NCI-H146 treated with DMSO at 0.1 percent for 48 hours (cell line): Measurements from ENCODE around the gene ANKFN1.

Experiments
- DNase-seq: peaks from one replicate; lab custom pipeline; 2025; ENCODE audit not compliant: unreplicated experiment; lab: John Stamatoyannopoulos, UW

The ANKFN1 gene

DNA sequence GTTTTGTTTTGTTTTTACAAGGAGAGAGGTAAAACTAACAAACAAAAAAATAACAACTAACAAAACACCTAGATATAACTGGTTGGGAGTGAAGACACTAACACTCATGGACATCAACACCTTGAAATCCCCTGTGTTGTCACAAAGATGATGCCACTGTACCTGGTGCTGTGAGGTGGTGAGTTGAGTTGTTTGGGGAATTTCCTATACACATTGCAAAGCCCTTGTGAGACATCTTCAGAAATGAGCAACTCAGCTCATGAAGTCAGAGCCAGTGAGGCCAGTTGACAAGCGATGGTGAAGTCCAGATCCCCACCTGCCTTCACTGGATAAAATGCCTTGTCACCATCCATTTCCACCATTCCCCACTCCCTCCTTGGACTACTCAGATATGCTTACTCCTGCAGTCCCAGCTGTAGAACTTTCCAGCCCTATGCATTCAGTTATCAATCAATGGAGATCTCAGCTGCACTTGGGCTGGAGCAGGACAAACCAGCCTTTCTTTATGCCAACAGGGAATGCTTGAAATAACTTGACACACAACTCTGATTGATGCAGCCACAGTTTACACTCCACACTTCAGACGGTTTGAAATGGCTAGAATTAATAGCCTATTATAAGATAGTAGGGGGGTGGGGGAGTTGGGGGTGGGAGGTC lies 22.2 kb downstream of the ANKFN1 start:
- DNase-seq, result no peak

DNA sequence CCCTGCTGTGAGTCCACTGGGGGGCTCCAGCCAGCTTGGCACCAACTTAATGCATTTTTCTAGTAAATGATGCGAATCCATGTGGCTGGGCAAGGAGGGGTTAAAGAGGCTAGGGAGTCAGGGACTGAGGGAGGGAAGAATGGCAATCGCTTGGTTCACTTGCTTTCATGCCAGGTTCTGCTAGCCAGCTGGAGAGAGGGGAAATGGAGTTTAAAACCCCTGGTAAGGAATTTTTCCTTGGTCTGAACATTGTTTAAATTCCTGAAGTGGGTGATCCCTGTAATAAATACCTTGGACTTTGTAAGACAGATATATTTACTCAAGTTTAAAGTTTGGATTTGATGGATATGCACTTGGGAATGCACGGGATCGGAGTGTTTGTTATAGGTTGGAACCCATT lies 22.8 kb downstream of the ANKFN1 start:
- no peak for DNase-seq

DNA sequence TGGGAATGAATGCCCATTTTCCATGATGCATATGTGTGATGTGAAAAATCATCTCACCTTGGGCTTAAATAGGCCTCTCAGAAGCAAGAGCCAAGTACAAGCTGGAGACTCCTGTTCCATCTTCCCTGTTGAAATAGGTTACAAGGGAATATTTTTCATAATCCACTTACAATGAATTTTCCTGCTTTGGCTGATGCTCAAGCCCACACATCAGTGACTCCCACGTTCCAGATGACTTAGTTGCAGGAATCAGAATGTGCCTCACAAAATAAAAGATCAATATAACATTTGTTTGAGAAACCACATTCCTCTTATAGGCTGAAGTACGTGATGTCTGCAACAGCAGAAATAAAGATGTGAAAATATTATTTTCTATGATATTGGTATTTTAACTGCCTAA lies 24.1 kb downstream of the ANKFN1 start:
- DNase-seq, result no peak

DNA sequence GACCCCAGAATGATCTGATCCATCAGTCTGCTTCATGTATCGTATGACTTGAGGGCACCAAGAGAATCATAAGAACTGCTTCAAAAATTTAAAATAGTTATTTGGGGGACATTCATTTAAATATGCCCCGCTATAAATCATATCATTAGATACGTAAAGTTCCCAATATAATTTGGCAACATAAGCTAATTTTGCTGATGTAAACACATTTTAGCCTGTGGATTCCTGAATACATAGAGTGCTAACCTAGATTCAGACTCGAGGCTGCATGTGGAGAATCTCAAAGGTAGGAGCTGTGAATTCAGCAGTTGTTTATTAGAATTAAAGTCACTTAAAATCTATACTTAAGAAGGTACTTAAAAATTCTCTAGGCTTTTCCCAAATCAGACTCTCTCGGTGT lies 24.9 kb downstream of the ANKFN1 start:
- no peak for DNase-seq

DNA sequence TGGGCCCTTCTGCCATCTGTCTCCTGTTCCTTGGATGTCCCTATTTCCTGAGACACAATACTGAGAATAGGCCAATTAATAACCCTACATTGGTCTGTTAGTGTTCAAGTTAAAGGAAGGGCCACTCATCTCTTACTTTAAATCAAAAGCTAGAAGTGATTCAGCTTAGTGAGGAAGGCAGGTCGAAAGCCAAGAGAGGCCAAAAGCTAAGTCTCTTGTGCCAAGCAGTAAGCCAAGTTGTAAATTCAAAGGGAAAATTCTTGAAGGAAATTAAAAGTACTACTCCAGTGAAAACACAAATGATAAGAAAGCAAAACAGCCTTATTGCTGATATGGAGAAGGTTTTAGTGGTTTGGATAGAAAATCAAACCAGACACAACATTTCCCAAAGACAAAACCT lies 28.8 kb downstream of the ANKFN1 start:
- no peak for DNase-seq

GRCh38 chr17:56184650-56185049 lies 31.4 kb downstream of the ANKFN1 start:
- DNase-seq, result no peak

GRCh38 chr17:56185491-56186221 lies 32.4 kb downstream of the ANKFN1 start:
- DNase-seq, result no peak

- no peak for DNase-seq
Observed at GRCh38 chr17:56186222-56186786, 33.0 kb downstream of the ANKFN1 start.

DNA sequence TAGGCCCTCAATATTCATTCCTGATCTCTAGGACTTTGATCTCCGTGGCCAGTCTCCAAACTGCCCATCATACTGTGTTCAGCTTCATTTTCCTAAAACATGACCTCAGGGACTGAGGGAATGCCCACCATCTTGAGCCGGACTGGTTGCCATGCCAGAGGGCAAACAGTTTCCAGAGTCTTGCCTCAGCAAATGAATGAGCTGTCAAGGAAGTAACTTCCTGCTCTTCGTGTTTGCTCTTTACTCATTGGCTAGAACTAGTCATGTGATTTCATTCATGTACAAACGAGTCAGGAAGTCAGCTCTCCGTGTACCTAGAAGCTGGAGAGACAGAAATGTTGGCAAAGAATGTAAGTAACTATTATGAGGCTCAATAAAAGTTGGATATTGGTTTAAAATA lies 50.2 kb downstream of the ANKFN1 start:
- DNase-seq, result no peak

GRCh38 chr17:56206351-56206750 lies 53.1 kb downstream of the ANKFN1 start:
- DNase-seq, result no peak

DNA sequence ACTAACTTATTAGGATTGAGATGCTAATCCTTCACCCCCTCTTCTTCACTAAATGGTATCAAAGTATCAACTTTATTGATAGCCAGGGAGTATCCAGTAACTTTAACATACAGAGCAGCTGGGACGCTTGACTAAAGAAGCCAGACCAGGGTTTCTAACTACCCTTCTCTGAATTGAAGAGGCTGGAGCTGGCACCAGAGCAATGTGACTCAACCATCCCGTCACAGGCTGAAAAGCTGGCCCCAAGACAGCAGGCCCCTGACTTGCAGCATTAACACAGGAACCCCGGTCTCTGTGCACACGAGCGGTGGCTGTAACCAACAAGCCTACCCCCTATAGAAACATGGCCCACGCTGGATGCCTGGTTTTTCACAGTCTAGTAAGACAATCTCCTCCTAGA lies 59.8 kb downstream of the ANKFN1 start:
- DNase-seq, result no peak

GRCh38 chr17:56217921-56218320 lies 64.6 kb downstream of the ANKFN1 start:
- no peak for DNase-seq

DNA sequence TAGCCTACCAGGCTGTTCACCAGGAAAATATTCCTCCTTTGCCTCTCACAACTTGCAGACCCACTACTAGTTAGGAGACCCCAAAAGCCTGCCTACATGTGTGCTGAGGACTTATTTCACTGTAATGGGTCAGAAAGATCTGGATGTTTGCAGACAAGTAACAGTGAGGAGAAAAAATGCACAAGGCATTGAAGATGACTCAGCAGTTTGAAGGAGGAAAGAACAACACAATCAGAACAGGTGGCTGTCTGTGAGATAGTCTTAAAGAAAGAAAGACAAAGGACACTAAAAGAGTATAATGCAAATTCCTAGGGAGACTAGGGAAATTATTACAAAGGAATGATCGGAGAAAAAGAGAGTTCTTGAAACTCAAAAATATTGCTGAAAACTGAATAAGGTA lies 69.0 kb downstream of the ANKFN1 start:
- no peak for DNase-seq

DNA sequence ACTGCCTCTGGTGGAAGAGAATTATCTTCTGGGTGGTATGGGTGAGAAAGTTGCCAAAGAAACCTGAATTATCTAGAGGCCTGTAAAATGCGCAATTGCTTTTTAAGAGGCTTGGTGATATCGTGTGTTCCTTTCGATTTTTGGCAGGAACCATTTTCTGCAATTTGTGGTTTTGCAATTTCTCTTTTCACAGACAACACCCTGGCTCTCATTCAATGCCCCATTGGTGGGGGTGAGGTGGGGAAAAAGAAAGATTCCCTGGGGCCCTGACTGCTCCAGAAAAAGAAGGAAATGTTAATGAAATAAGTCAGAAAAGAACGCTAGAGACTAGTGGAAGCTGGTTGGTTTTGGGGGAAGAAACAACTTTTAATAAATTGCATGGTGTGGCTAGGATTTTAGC lies 77.4 kb downstream of the ANKFN1 start:
- no peak for DNase-seq

DNA sequence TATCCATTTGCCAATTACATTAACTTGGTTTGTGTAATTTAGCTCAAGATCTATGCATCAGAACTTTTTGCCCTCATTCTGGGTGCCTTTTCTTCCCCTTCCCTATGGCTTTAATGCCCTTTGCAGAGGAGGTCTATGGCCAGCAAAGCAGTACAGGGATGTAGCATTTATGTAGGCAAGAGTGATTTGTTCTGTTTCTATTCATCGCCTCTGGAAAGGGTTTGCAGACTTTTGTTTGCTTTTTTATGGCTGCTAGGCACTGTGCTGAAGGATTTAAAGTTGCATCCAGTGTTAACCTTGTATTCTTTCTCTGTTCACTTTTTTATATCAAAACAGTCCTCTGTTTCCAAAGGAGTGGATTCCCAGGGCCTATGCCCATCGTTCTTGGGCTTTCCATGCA lies 78.0 kb downstream of the ANKFN1 start:
- no peak for DNase-seq

GRCh38 chr17:56231693-56232092 lies 78.4 kb downstream of the ANKFN1 start:
- no peak for DNase-seq

DNA sequence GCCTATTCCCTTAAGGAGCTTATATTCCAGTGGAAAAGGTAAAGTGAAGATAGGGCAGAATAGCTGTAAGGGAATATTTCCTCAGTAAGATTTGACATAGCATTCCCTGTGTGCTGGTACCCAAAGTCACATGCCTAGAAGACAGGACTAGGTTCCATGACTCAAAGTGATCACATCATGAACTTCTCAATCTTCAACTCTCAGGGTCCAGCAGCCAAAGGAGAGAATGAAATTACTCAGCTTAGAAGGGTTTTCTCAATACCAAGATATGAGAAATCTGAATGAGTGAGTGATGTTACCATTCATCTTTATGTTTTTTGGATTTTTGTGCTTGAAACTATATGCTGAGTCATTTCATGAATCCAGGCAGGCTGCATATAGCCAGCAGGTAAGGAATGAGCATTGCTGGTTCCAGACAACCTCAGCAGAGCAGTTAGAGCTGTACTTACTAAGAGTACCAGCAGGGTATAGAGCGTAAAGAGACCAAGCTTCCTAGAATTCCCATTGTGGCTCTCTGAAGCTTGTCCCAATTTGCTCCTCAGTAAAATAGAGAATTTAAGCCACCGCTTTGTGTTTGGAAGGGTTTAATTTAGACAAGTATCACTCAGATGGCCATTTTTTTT lies 91.1 kb downstream of the ANKFN1 start:
- no peak for DNase-seq

GRCh38 chr17:56247816-56248215 lies 94.5 kb downstream of the ANKFN1 start:
- no peak for DNase-seq

DNA sequence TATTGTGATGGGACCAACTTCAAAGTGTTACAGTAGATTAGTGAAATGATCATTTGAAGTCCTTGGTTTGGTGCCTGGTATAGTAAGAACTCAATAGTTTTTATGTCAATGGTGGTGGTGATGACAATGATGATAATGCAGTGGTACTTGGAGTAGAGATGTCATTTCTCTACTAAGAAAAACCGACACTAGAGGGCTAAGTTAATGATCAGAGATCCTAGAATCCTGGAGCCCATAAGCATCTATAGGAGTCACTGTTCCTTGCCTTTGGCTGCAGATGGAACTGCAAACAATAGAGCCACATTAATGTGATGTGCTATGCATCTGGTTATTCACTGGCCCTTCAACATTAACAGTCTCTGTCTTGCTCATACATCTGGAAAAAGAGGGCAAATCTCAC lies 103.8 kb downstream of the ANKFN1 start:
- no peak for DNase-seq

GRCh38 chr17:56260376-56261002 lies 107.2 kb downstream of the ANKFN1 start:
- no peak for DNase-seq

DNA sequence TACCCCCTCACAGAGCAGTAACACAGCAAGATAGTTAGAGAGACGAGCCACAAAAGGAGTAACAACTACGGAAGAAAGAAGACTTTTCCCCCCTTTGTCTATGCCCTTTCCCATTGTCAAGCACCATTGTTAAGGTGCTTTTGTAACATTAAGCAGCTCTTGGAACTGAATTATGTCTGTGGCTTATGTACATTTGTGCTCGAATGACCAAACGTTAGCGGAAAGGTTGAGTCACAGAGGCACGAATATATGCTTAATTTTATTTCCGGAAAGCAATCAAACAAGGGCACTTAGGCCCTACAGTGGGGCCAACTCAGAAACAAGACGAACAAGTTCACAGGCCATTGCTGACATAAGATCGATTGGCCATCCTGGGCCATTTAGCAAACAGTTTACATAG lies 109.5 kb downstream of the ANKFN1 start:
- no peak for DNase-seq
